ENCODE measurements around the gene BDNF.

The BDNF gene

GRCh38 chr11:27705873-27706820 lies 5.9 kb upstream of the BDNF start:
- peak; percentile 78 for DNase-seq (ENCODE audit: low spot score)

GRCh38 chr11:27703481-27703880 lies 3.2 kb upstream of the BDNF start:
- no peak for DNase-seq (ENCODE audit: low spot score)

- DNase-seq (ENCODE audit: low spot score): no peak
These were observed 2.6 kb upstream of the BDNF start for GRCh38 chr11:27702811-27703210.

- DNase-seq (ENCODE audit: low spot score): no peak
These were observed 1.3 kb upstream of the BDNF start for GRCh38 chr11:27701355-27702105.

GRCh38 chr11:27699926-27700350 lies 317 bp downstream of the BDNF start:
- no peak for DNase-seq (ENCODE audit: low spot score)

- DNase-seq (ENCODE audit: low spot score): peak; percentile 43
These were observed 871 bp downstream of the BDNF start for GRCh38 chr11:27699242-27699925.

- peak; percentile 88 for DNase-seq (ENCODE audit: low spot score)
These were observed 1.4 kb downstream of the BDNF start for GRCh38 chr11:27698872-27699241.

GRCh38 chr11:27697679-27698275 lies 2.5 kb downstream of the BDNF start:
- DNase-seq (ENCODE audit: low spot score): no peak

GRCh38 chr11:27696961-27697360 lies 3.3 kb downstream of the BDNF start:
- DNase-seq (ENCODE audit: low spot score): no peak

GRCh38 chr11:27696115-27696514 lies 4.1 kb downstream of the BDNF start:
- no peak for DNase-seq (ENCODE audit: low spot score)

GRCh38 chr11:27694992-27695391 lies 5.3 kb downstream of the BDNF start:
- no peak for DNase-seq (ENCODE audit: low spot score)

- no peak for DNase-seq (ENCODE audit: low spot score)
These were observed 6.9 kb downstream of the BDNF start for GRCh38 chr11:27693398-27693797.

- DNase-seq (ENCODE audit: low spot score): no peak
These were observed 7.5 kb downstream of the BDNF start for GRCh38 chr11:27692781-27693180.

GRCh38 chr11:27688076-27688475 lies 12.2 kb downstream of the BDNF start:
- no peak for DNase-seq (ENCODE audit: low spot score)

GRCh38 chr11:27681664-27682063 lies 18.6 kb downstream of the BDNF start:
- no peak for DNase-seq (ENCODE audit: low spot score)

GRCh38 chr11:27679136-27680015 lies 20.9 kb downstream of the BDNF start:
- no peak for DNase-seq (ENCODE audit: low spot score)

- no peak for DNase-seq (ENCODE audit: low spot score)
These were observed 22.0 kb downstream of the BDNF start for GRCh38 chr11:27678242-27678641.

- no peak for DNase-seq (ENCODE audit: low spot score)
These were observed 23.1 kb downstream of the BDNF start for GRCh38 chr11:27677108-27677507.

- no peak for DNase-seq (ENCODE audit: low spot score)
These were observed 26.1 kb downstream of the BDNF start for GRCh38 chr11:27673979-27674663.

GRCh38 chr11:27672836-27673464 lies 27.3 kb downstream of the BDNF start:
- no peak for DNase-seq (ENCODE audit: low spot score)

Measured in HuH-7.5 (cell line).